GM23248 (cell line): Measurements from ENCODE around the gene C1orf21. TPM values are rescaled to one million over a fixed set of nuclear protein-coding genes. Genes with fewer than 3 reads are reported as not detected.

Experiments
- DNase-seq: peaks from one replicate; pipeline ENCODE4 v3.0.0-alpha.2; 2015
- H2AFZ ChIP-seq: fragments of 200-600 bp; sonication (generic); 2 replicates; pipeline ENCODE4 v1.6.1; 2016; ENCODE audit warnings: antibody characterized with exemption
- H3F3A ChIP-seq: fragments of 200-600 bp; sonication (generic); 2 replicates; pipeline ENCODE4 v1.6.1; 2016; ENCODE audit warnings: mild to moderate bottlenecking, antibody characterized with exemption, mixed run types; ENCODE audit not compliant: insufficient read depth
- H3K27ac ChIP-seq: fragments of 200-600 bp; sonication (generic); 2 replicates; pipeline ENCODE4 v1.5.1; 2016; ENCODE audit warnings: mild to moderate bottlenecking
- H3K27me3 ChIP-seq: fragments of 200-600 bp; sonication (generic); replicated peaks from 2 replicates; pipeline ENCODE4 v1.6.1; 2016; ENCODE audit warnings: mild to moderate bottlenecking; ENCODE audit not compliant: insufficient read depth
- H3K36me3 ChIP-seq: fragments of 200-600 bp; sonication (generic); 2 replicates; pipeline ENCODE4 v1.6.1; 2016; ENCODE audit warnings: low read depth, mild to moderate bottlenecking
- H3K4me1 ChIP-seq: fragments of 200-600 bp; sonication (generic); 2 replicates; pipeline ENCODE4 v1.6.1; 2016; ENCODE audit warnings: mild to moderate bottlenecking; ENCODE audit not compliant: insufficient read depth
- H3K4me2 ChIP-seq: fragments of 200-600 bp; sonication (generic); one replicate; pipeline ENCODE4 v1.6.1; 2016; ENCODE audit warnings: mild to moderate bottlenecking; ENCODE audit not compliant: unreplicated experiment
- H3K4me3 ChIP-seq: fragments of 200-600 bp; sonication (generic); 2 replicates; pipeline ENCODE4 v1.5.1; 2016; ENCODE audit warnings: mild to moderate bottlenecking
- H3K79me2 ChIP-seq: fragments of 200-600 bp; sonication (generic); 2 replicates; pipeline ENCODE4 v1.6.1; 2016; ENCODE audit warnings: mild to moderate bottlenecking; ENCODE audit not compliant: insufficient read depth
- H3K9ac ChIP-seq: fragments of 200-600 bp; sonication (generic); 2 replicates; pipeline ENCODE4 v1.6.1; 2016; ENCODE audit warnings: mild to moderate bottlenecking
- H3K9me2 ChIP-seq: fragments of 200-600 bp; sonication (generic); 2 replicates; pipeline ENCODE4 v1.6.1; 2016; ENCODE audit warnings: mixed run types, mild to moderate bottlenecking, moderate library complexity; ENCODE audit not compliant: insufficient read depth
- H3K9me3 ChIP-seq: fragments of 200-600 bp; sonication (generic); one replicate; pipeline ENCODE4 v1.6.1; 2017; ENCODE audit warnings: low read depth
- H4K20me1 ChIP-seq: fragments of 200-600 bp; sonication (generic); 2 replicates; pipeline ENCODE4 v1.6.0; 2016; ENCODE audit not compliant: insufficient read depth
- EZH2 ChIP-seq: fragments of 200-600 bp; sonication (generic); IDR thresholded peaks from 2 replicates; pipeline ENCODE4 v1.6.1; 2018; ENCODE audit warnings: antibody characterized with exemption, mild to moderate bottlenecking; ENCODE audit not compliant: insufficient read depth, poor library complexity, severe bottlenecking
- EZH2phosphoT487 ChIP-seq: fragments of 200-600 bp; sonication (generic); IDR thresholded peaks from 2 replicates; pipeline ENCODE4 v1.6.1; 2018; ENCODE audit warnings: antibody characterized with exemption, moderate library complexity, mild to moderate bottlenecking, low read depth; ENCODE audit not compliant: insufficient read depth
- WGBS, 2 experiments: methylation state at CpG; one replicate each; pipeline ENCODE4 v1.1.6; 2015 to 2017; ENCODE audit warnings: low lambda C conversion rate in 2 of 2, low coverage in 1 of 2; ENCODE audit errors: missing lambda C conversion rate in 2 of 2; 5-methylcytosine and 5-hydroxymethylcytosine counted together
- in situ Hi-C: fragments of 300-500 bp; cut with MboI; formaldehyde crosslinking; loops from 2 replicates; pipeline ENCODE4 v1.15.0; 2020
- polyA plus RNA-seq: library from polyadenylated mRNA; unstranded; fragments of >200 nt; fragmentation: Nextera tagmentation; extraction: Ambion mirVana; gene quantifications from 2 replicates; pipeline ENCODE4 v1.2.1, GENCODE V29; 2016
- total RNA-seq: library from RNA; depleted of rRNA; stranded (reverse); fragments of >200 nt; shearing (Covaris generic); gene quantifications from 2 replicates; pipeline ENCODE4 v1.2.3, GENCODE V29; 2014

Gene C1orf21
- total and polyA plus RNA-seq, 2 experiments from 2014 or later: 16.7 to 20.0 TPM

GRCh38 chr1:184641894-184642293 lies 255.1 kb downstream of the C1orf21 start:
- no peaks in the 10 kb centered on the region for H3K36me3 ChIP-seq
- H3K9me3 ChIP-seq: no peaks in the 10 kb centered on the region
- no peak for DNase-seq
- 92 to 98% methylated on average over 2 of the region's 2 CpGs for WGBS, 2 experiments
- H3K4me3 ChIP-seq: no peak overlapping the region
- no peak for TF ChIP-seq EZH2
- no peak for TF ChIP-seq EZH2phosphoT487
- no peaks in the 10 kb centered on the region for H3K79me2 ChIP-seq
- no peak overlapping the region for H3K27ac ChIP-seq
- peaks cover 17% of the 10 kb centered on the region for H3K27me3 ChIP-seq
- no peaks in the 10 kb centered on the region for H3K4me1 ChIP-seq
- no peak overlapping the region for H3K4me2 ChIP-seq
- no peaks in the 10 kb centered on the region for H3F3A ChIP-seq
- no peak overlapping the region for H3K9ac ChIP-seq
- H2AFZ ChIP-seq: no peak overlapping the region
- in situ Hi-C loops: no loop called here
- H4K20me1 ChIP-seq: no peaks in the 10 kb centered on the region
- H3K9me2 ChIP-seq: no peaks in the 10 kb centered on the region

DNA sequence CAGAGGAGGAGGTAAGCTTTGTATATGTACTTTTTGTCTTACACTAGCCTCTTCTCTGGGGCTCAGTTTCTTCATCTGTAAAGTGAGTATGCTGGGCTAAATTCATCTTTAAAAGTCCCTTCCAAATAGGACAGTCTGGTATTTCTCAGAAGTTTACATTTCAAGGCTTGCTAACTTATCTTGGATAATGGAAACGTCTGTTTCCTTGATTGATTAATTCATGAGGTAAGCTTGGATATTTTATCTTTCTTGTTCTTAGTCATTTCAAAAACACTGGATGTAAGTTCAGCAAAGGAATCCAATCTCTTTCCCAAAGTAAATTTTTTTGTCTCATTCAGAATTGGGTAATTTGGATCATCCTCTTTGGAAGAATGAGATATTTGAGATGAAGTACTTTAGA lies 256.8 kb downstream of the C1orf21 start:
- DNase-seq: no peak
- Histone ChIP-seq H3K36me3 (no peaks in the 10 kb centered on the region), H3K9ac (no peak overlapping the region), H3K4me2 (no peak overlapping the region), H3K79me2 (no peaks in the 10 kb centered on the region), H3F3A (no peaks in the 10 kb centered on the region), H3K4me3 (no peak overlapping the region), H4K20me1 (no peaks in the 10 kb centered on the region), H3K4me1 (no peaks in the 10 kb centered on the region), H3K27me3 (peaks cover 17% of the 10 kb centered on the region), H2AFZ (no peak overlapping the region), H3K27ac (no peak overlapping the region), H3K9me2 (no peaks in the 10 kb centered on the region), H3K9me3 (no peaks in the 10 kb centered on the region)
- in situ Hi-C loops: no loop called here
- 32 to 44% methylated on average over 1 of the region's 1 CpG for WGBS, 2 experiments
- TF ChIP-seq EZH2phosphoT487 (no peak), EZH2 (no peak)

DNA sequence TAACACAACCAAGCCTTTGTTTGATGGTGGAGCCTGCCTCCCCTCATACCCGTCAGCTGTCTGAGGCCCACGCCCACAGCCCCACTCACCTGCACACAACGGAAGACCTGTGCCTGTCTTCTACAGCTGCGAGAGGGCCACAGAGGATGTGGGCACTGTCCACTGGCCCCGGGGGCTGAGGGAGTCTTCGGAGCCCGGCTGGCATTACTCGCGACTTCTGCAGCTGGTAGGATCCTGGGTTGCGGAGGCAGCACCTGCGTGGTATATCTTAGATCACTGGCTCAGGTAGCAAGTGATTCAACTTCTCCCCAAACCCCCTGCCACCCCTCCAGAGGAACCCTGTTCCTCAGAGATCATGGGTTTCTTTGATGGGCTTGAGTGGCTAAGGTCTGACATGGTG lies 257.9 kb downstream of the C1orf21 start:
- in situ Hi-C loops: no loop called here
- H3K4me2 ChIP-seq: no peak overlapping the region
- no peak for DNase-seq
- no peaks in the 10 kb centered on the region for H4K20me1 ChIP-seq
- H3K27me3 ChIP-seq: peaks cover 17% of the 10 kb centered on the region
- no peak overlapping the region for H3K27ac ChIP-seq
- TF ChIP-seq EZH2 (no peak), EZH2phosphoT487 (no peak)
- no peak overlapping the region for H3K4me3 ChIP-seq
- H3F3A ChIP-seq: 0 out of 2 replicates have a peak, but pooled peaks cover 3% of the 10 kb centered on the region
- no peaks in the 10 kb centered on the region for H3K79me2 ChIP-seq
- H3K9me2 ChIP-seq: no peaks in the 10 kb centered on the region
- no peak overlapping the region for H2AFZ ChIP-seq
- no peak overlapping the region for H3K9ac ChIP-seq
- H3K36me3 ChIP-seq: no peaks in the 10 kb centered on the region
- no peaks in the 10 kb centered on the region for H3K9me3 ChIP-seq
- whole genome bisulfite sequencing, 2 experiments: 89 to 91% methylated on average over 11 of the region's 11 CpGs
- H3K4me1 ChIP-seq: peaks cover 7% of the 10 kb centered on the region; the same call in 1 of the 2 replicates

DNA sequence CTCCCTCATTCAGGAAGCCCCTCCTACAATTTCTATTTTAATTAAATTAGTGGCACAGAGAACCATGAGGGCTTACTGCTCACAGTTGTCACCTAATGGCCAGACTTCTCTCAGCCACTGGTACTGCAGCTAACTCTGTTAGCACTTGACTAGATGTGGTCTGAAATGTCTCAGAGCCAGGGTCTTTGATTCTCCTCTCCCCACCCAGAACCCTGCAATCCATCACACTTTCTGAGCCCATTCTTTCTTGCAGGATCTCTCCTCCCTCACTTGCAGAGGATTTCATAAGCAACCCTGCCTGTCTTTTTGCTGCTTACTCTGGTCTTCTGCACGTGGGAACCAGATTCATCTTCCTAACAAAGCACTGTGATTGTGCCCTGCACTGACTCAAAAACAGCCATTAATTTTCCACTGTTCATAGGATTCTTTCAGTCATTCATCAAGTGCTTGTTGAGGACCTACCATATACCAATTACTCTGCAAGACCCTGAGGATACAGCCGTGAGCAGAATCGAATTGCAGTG lies 259.4 kb downstream of the C1orf21 start:
- no peak overlapping the region for H3K4me3 ChIP-seq
- H3K27ac ChIP-seq: no peak overlapping the region
- peaks cover 12% of the 10 kb centered on the region; the same call in 1 of the 2 replicates for H3K27me3 ChIP-seq
- no peaks in the 10 kb centered on the region for H3K9me2 ChIP-seq
- no peak overlapping the region for H3K4me2 ChIP-seq
- H3K79me2 ChIP-seq: no peaks in the 10 kb centered on the region
- H3F3A ChIP-seq: 0 out of 2 replicates have a peak, but pooled peaks cover 3% of the 10 kb centered on the region
- peaks cover 9% of the 10 kb centered on the region; the same call in 1 of the 2 replicates for H3K4me1 ChIP-seq
- TF ChIP-seq EZH2phosphoT487 (no peak), EZH2 (no peak)
- no peaks in the 10 kb centered on the region for H3K9me3 ChIP-seq
- WGBS, 2 experiments: 61 to 72% methylated on average over 3 of the region's 3 CpGs
- no peaks in the 10 kb centered on the region for H4K20me1 ChIP-seq
- no peak overlapping the region for H3K9ac ChIP-seq
- H3K36me3 ChIP-seq: no peaks in the 10 kb centered on the region
- in situ Hi-C loops: no loop called here
- no peak overlapping the region for H2AFZ ChIP-seq
- DNase-seq: no peak
